ENCODE data around the gene ZEB2. TPM values are rescaled to one million over a fixed set of nuclear protein-coding genes. Genes with fewer than 3 reads are reported as not detected.

Gene ZEB2
- total RNA-seq, 4 donors from 2014 or later, result 35.9 to 177 (median 120) TPM

DNA sequence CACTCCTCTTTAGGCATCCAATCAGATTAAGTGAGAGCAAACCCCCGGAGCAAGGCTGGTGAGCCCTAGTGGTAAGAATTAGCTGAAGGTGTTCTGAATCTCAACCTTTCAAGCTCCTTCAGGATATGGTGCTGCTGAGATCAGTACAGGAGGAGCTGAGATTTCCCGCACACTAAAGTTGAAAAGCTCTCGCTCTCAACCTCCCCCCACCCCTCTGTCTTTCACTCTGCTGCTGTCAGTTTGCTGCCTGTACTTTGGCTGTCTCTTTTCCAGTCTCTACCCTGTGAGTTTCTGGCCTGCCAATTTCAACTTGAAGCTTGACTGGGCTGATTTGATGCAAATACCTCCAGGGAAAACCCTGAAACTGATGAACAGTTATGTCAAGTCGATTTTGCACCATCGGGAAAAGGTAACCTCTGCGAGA lies 15.7 kb downstream of the ZEB2 start:
- H3K4me3 ChIP-seq, result no peak overlapping the region
- H3K27me3 ChIP-seq, result no peaks in the 10 kb centered on the region
- H3K27ac ChIP-seq, result peak overlapping the region; percentile 45 to 97
- no peaks in the 10 kb centered on the region for H3K36me3 ChIP-seq
- H3K4me1 ChIP-seq, result peaks cover 0 to 7% of the 10 kb centered on the region in 2 donors
- no peak for TF ChIP-seq CTCF (IDR thresholded peaks at IDR 0.05)
- no peaks in the 10 kb centered on the region for H3K9me3 ChIP-seq
- intact Hi-C loops (cut with DNase I; ENCODE audit: low total_unique reads), result no loop called here
- no peak for DNase-seq

GRCh38 chr2:144503242-144503641 lies 16.7 kb downstream of the ZEB2 start:
- TF ChIP-seq CTCF (IDR thresholded peaks at IDR 0.05), result no peak
- no peak for TF ChIP-seq POLR2A (IDR thresholded peaks at IDR 0.05)
- no peaks in the 10 kb centered on the region for H3K36me3 ChIP-seq
- peaks cover 0 to 7% of the 10 kb centered on the region in 2 donors for H3K4me1 ChIP-seq
- DNase-seq, result no peak
- intact Hi-C loops (cut with DNase I; ENCODE audit: low total_unique reads), result no loop called here
- no peaks in the 10 kb centered on the region for H3K9me3 ChIP-seq
- peak overlapping the region; percentile 45 to 51 for H3K27ac ChIP-seq
- H3K4me3 ChIP-seq, result no peak overlapping the region
- H3K27me3 ChIP-seq, result no peaks in the 10 kb centered on the region

- intact Hi-C loops (cut with DNase I; ENCODE audit: low total_unique reads), result no loop called here
- no peak for DNase-seq
These were observed 17.6 kb downstream of the ZEB2 start for GRCh38 chr2:144502369-144502768.

GRCh38 chr2:144501627-144502026 lies 18.3 kb downstream of the ZEB2 start:
- Histone ChIP-seq H3K36me3 (no peaks in the 10 kb centered on the region), H3K9me3 (no peaks in the 10 kb centered on the region), H3K4me1 (peaks cover 0 to 7% of the 10 kb centered on the region in 2 donors), H3K27me3 (no peaks in the 10 kb centered on the region), H3K4me3 (no peak overlapping the region), H3K27ac (peak overlapping the region in 1 of 2 donors; percentile 51)
- no peak for DNase-seq
- intact Hi-C loops (cut with DNase I; ENCODE audit: low total_unique reads), result no loop called here
- TF ChIP-seq POLR2A (IDR thresholded peaks at IDR 0.05), result no peak
- TF ChIP-seq CTCF (IDR thresholded peaks at IDR 0.05), result no peak

More at GRCh38 chr2:144502369-144502768, 17.6 kb downstream of the ZEB2 start:
- Histone ChIP-seq H3K4me1 (peaks cover 0 to 7% of the 10 kb centered on the region in 2 donors), H3K4me3 (no peak overlapping the region), H3K27me3 (no peaks in the 10 kb centered on the region), H3K36me3 (no peaks in the 10 kb centered on the region), H3K9me3 (no peaks in the 10 kb centered on the region), H3K27ac (peak overlapping the region in 1 of 2 donors; percentile 51)
- TF ChIP-seq POLR2A (IDR thresholded peaks at IDR 0.05) (no peak), CTCF (IDR thresholded peaks at IDR 0.05) (no peak)

DNA sequence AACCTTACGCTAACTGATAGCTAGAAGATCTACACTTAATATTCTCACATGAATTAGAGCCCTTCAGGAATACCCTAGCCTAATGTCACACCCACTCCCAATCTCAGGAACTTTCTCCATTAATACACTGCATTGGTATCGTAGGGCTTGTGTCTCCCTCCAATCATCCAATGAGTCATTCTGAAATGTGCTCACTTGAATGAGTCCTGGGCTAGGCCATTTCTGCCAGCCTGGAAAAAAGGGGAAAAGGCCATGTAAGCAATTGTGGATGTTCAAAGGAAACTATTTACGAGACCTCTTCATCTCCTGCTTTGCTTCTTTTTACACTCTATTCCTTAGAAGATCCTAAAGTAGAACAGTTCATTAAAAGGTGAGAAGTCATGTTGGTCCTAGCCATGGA lies 18.8 kb downstream of the ZEB2 start:
- H3K4me3 ChIP-seq, result no peak overlapping the region
- no peaks in the 10 kb centered on the region for H3K36me3 ChIP-seq
- peaks cover 0 to 7% of the 10 kb centered on the region in 2 donors for H3K4me1 ChIP-seq
- intact Hi-C loops (cut with DNase I; ENCODE audit: low total_unique reads), result no loop called here
- H3K27me3 ChIP-seq, result no peaks in the 10 kb centered on the region
- H3K9me3 ChIP-seq, result no peaks in the 10 kb centered on the region
- no peak overlapping the region for H3K27ac ChIP-seq
- TF ChIP-seq CTCF (IDR thresholded peaks at IDR 0.05), result no peak
- no peak for TF ChIP-seq POLR2A (IDR thresholded peaks at IDR 0.05)
- no peak for DNase-seq

Data from uterus (tissue), 4 donors.